Duodenal mucosa (tissue), 2 donors: ENCODE results near the gene ENTHD1.

ENCODE experiments used
- H3K27ac ChIP-seq: one replicate; pipeline ENCODE4 v1.7.0; 2013; ENCODE audit warnings: low read depth, low read length
- H3K27me3 ChIP-seq, 2 donors: one replicate each; pipeline ENCODE4 v1.7.0; 2013; ENCODE audit warnings: low read length in 2 of 2, control low read depth in 1 of 2; ENCODE audit not compliant: insufficient read depth in 2 of 2, control insufficient read depth in 1 of 2
- H3K36me3 ChIP-seq, 2 donors: one replicate each; pipeline ENCODE4 v1.7.0; 2013; ENCODE audit warnings: low read length in 2 of 2, control low read depth in 1 of 2; ENCODE audit not compliant: insufficient read depth in 2 of 2, control insufficient read depth in 1 of 2
- H3K4me1 ChIP-seq, 2 donors: one replicate each; pipeline ENCODE4 v1.7.0; 2013; ENCODE audit warnings: low read length in 2 of 2, control low read depth in 1 of 2; ENCODE audit not compliant: insufficient read depth in 2 of 2, control insufficient read depth in 1 of 2
- H3K4me3 ChIP-seq, 2 donors: one replicate each; pipeline ENCODE4 v1.7.0; 2013; ENCODE audit warnings: low read length in 2 of 2, low read depth in 1 of 2
- H3K9ac ChIP-seq, 2 donors: one replicate each; pipeline ENCODE4 v1.7.0; 2013; ENCODE audit warnings: low read length in 2 of 2, low read depth in 1 of 2
- H3K9me3 ChIP-seq, 2 donors: one replicate each; pipeline ENCODE4 v1.7.0; 2013; ENCODE audit warnings: low read length in 2 of 2, control low read depth in 1 of 2; ENCODE audit not compliant: control insufficient read depth in 1 of 2

ENTHD1 gene, protein sequence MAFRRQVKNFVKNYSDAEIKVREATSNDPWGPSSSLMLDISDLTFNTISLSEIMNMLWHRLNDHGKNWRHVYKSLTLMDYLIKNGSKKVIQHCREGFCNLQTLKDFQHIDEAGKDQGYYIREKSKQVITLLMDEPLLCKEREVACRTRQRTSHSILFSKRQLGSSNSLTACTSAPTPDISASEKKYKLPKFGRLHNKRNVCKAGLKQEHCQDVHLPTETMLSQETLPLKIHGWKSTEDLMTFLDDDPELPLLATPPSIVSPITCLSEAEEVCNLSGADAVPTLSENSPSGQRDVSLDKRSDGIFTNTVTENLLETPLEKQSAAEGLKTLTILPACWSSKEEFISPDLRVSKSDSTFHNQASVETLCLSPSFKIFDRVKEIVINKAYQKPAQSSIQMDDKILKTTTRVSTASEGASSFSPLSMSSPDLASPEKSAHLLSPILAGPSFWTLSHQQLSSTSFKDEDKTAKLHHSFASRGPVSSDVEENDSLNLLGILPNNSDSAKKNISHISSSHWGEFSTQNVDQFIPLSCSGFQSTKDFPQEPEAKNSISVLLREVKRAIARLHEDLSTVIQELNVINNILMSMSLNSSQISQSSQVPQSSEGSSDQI

DNA sequence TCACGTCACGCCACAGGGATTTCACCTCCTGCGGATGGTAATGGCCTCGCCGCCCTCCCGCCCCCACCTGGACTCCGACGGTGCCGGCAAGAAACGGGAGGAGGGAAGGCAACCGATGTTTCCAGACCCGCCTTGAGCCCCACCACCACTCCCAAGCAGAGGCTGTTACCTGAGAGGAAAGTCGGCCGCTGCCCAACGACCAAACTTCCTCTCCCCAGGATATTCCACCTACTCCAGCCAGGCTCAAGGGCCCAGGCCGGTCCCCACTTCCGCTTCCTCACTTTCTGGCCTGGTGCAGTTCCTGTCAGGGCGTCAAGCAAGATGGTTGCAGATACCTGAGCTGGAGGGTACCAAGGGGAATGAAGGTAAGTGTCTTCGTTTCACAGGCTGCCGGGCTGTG, at the start of gene ENTHD1:
Gene ENTHD1 (minus strand): TSS at position 235 of the 400 bp plus-strand sequence. CDS start 6,012 bp downstream, outside the sequence.
- no peak within 1 kb of the TSS for H3K27ac ChIP-seq
- H3K36me3 ChIP-seq: no peaks in the 10 kb centered on the region
- no peaks in the 10 kb centered on the region for H3K4me1 ChIP-seq
- no peak within 1 kb of the TSS for H3K9ac ChIP-seq
- H3K27me3 ChIP-seq: no peaks in the 10 kb centered on the region
- no peak within 1 kb of the TSS for H3K4me3 ChIP-seq
- H3K9me3 ChIP-seq: no peaks in the 10 kb centered on the region

DNA sequence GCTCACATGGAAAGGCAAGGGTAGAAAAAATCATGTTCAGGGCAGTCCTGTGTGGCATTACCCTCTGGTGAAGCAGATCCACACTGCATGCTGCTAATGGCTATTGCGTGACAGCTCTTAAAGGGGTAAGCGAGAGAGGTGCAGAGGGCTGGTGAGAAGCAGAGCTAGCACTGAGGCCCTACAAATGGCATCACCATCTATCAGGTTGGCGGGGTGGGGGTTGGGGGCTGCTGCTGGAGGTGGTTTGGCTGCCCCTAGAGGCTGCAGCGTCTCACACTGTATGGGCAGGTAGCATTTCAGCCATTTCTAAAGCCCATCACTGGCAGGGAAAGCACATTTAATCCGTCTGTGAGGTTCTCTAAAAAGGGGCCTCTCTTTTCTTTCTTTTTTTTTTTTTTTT, 49.8 kb upstream of the ENTHD1 start:
- H3K4me1 ChIP-seq: peaks cover 0 to 11% of the 10 kb centered on the region in 2 donors

DNA sequence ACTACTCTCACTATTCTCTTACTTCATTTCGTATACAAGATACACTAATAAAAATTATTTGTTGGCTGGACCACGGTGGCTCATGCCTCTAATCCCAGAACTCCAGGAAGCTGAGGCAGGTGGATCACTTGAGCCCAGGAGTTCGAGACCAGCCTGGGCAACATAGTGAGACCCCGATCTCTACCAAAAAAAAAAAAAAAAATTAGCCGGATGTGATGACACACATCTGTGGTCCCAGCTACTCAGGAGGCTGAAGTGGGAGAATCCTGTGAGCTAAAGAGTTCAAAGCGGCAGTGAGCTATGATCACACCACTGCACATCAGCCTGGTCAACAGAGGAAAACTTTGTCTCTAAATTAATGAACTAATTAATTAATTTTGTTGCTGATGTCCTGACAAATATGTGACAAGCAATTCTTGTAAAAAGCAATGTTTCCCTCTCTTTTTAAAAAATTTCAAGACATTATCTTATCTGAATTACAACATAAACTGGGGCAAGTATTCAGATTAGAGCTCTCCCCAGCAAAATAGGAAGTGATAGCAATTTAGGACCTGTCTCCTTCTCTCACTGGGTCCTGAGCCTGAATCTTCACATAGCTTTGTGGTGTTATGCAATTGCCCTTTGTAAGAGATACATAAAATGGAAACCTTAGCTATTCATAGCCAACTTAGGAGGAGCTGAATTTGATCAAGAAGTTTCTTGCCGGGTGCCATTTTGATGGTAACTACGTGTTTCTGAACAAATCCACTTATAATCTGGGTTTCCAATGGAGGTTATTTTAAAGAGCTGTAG, 49.1 kb upstream of the ENTHD1 start:
- Histone ChIP-seq H3K36me3 (no peaks in the 10 kb centered on the region), H3K9me3 (no peaks in the 10 kb centered on the region), H3K27ac (no peak overlapping the region), H3K4me1 (peaks cover 0 to 11% of the 10 kb centered on the region in 2 donors), H3K9ac (no peak overlapping the region), H3K4me3 (no peak overlapping the region), H3K27me3 (peaks cover 0 to 8% of the 10 kb centered on the region in 2 donors)

More for the DNA sequence above, 49.8 kb upstream of the ENTHD1 start:
- no peak overlapping the region for H3K4me3 ChIP-seq
- no peak overlapping the region for H3K9ac ChIP-seq
- H3K9me3 ChIP-seq: no peaks in the 10 kb centered on the region
- no peaks in the 10 kb centered on the region for H3K36me3 ChIP-seq
- no peak overlapping the region for H3K27ac ChIP-seq
- peaks cover 0 to 4% of the 10 kb centered on the region in 2 donors for H3K27me3 ChIP-seq

DNA sequence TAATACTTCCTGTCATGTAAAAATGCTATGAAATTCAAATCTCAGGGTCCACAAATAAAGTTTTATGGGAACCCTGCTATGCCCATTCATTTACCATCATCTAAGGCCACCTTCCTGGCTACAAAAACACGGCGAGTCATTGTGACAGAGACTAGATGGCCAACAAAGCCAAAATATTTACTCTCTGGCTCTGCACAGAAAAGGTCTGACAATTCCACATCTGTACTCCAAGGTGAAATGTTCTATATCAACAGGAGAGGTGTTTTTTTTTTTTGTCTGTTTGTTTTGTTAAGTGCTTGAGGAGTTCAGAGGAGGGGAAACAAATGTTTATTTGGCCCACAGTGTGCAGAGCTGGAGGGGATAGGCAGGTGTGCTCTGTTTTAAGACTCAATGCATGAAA, 48.0 kb upstream of the ENTHD1 start:
- H3K4me3 ChIP-seq: no peak overlapping the region
- no peaks in the 10 kb centered on the region for H3K9me3 ChIP-seq
- no peak overlapping the region for H3K9ac ChIP-seq
- peaks cover 3 to 8% of the 10 kb centered on the region in 2 donors for H3K27me3 ChIP-seq
- H3K36me3 ChIP-seq: no peaks in the 10 kb centered on the region
- no peak overlapping the region for H3K27ac ChIP-seq
- peaks cover 0 to under 1% of the 10 kb centered on the region in 2 donors for H3K4me1 ChIP-seq

DNA sequence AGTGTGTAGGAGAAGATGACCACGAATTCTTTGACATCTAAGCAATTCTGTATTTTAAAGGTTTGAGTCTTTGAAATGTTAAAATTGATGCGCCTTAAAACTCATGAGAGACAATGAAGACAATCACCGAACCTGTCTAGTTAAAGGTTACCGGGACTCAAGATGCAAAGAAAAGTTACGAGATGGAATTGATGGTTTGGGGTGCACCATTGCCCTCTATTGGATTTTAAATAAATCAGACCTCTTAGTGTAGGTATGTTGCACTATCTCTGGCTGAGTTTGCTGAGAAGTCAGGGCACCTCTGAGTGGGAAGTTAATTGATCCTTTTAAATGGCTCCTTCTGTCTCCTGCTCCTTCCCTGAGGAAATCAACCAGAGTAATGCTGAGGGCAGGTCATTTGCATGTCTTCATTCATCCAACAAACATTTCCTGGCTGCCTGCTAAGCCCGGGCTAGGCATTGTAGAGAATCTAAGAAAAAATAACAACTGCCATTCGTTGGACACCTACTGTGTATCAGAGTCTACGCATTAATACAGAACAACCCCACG, 47.3 kb upstream of the ENTHD1 start:
- Histone ChIP-seq H3K4me3 (no peak overlapping the region), H3K9me3 (no peaks in the 10 kb centered on the region), H3K36me3 (no peaks in the 10 kb centered on the region), H3K27ac (no peak overlapping the region), H3K4me1 (no peaks in the 10 kb centered on the region), H3K9ac (no peak overlapping the region), H3K27me3 (peaks cover 3 to 8% of the 10 kb centered on the region in 2 donors)

DNA sequence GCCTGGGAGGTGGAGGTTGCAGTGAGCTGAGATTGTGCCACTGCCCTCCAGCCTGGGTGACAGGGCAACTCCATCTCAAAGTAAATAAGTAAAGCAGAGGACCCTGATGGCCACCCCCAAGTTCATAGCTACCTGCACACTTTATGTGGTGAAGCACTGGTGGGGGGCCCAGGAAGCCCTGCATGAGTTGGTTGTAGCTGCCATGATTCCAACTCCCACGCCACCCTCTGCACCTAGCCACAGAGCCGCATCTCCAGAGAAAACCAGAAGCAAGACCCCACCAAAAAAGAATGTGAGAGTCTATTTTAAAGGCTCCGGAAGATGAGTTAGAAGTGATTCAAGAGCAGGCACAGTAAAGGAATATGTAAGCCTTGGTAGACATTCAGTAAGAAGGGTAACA, 46.3 kb upstream of the ENTHD1 start:
- Histone ChIP-seq H3K27ac (no peak overlapping the region), H3K4me3 (no peak overlapping the region), H3K27me3 (peaks cover 3 to 13% of the 10 kb centered on the region in 2 donors), H3K9me3 (no peaks in the 10 kb centered on the region), H3K4me1 (no peaks in the 10 kb centered on the region), H3K9ac (no peak overlapping the region), H3K36me3 (no peaks in the 10 kb centered on the region)

DNA sequence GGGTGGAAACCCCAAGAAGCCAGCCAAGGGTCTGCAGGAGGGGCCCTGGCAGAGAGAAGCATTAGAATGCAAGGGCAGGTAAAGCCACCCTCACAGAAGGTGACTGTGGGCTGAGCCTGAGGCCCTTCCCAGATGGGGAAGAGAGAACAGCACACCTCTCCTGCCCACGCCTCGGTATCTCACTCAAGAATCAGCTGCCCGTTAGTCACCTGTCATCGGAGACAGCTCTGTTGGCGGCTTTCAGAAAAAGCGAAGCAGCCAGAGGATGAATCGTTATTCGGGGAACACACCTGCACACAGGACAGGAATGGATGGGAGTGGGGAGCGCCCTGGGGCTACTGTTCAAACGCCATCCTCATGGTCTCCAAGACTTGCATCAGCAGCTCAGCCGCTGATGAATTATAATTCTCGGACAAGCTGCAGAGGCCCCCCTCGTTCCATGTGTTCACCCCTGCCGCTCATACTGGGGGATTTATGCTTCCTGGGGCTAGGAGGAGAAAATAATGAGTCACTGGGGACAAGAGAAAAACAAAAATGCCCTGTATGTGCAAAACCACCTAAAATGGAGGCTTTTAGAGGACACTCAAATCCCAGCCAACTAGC, 45.0 kb upstream of the ENTHD1 start:
- Histone ChIP-seq H3K36me3 (no peaks in the 10 kb centered on the region), H3K27me3 (peaks cover 3 to 13% of the 10 kb centered on the region in 2 donors), H3K9ac (no peak overlapping the region), H3K27ac (no peak overlapping the region), H3K4me3 (no peak overlapping the region), H3K4me1 (no peaks in the 10 kb centered on the region), H3K9me3 (no peaks in the 10 kb centered on the region)

DNA sequence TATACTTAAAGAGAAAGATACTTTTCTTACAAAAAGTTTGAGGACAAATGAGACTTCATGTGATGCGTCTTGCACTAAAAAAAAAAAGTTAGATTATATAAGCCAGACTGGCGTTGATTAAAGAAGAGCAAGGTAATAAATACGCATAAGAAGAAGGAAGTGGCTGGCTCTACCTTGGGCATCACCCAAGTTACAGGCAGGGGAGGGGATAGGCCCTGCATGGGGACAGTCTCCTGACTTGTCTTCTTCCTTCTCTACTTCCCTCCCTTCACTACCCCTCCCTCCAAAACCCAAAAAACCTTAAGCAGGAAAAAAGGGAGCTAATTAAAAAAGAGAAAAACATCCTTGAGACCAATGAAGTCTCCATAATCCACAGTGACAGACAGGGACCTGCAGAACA, 44.3 kb upstream of the ENTHD1 start:
- no peaks in the 10 kb centered on the region for H3K9me3 ChIP-seq
- H3K27ac ChIP-seq: no peak overlapping the region
- no peaks in the 10 kb centered on the region for H3K36me3 ChIP-seq
- H3K9ac ChIP-seq: no peak overlapping the region
- H3K4me1 ChIP-seq: no peaks in the 10 kb centered on the region
- peaks cover 3 to 13% of the 10 kb centered on the region in 2 donors for H3K27me3 ChIP-seq
- no peak overlapping the region for H3K4me3 ChIP-seq

DNA sequence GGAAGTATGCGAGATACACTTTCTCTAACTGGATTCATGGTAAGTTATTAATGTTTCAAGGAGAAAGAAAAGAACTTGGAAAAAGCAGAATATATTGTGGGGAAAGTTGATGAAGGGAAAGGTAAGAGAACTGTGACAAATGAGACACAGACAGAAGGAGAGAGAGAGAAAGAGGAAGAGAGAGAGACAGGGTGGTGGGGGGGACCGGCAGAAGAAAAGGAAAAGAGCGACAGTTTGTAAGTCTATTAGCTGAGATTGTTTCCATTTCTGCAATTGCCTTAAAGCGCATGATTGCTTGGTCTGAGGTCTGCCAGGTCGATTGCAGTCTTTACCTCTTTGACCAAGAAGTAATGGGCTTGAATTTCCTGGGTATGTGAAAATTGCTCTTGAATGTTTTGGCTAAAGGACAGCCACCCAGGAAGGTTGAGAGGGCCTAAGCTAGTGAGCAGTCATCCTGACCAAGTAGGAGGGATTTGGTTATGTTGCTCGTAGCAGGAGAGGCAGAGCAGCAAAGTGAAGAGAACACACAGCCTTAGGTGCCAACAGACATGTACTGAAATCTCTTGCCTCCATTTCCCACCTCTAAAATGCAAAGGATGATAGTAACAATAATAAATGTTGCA, 43.1 kb upstream of the ENTHD1 start:
- H3K27me3 ChIP-seq: peaks cover 3 to 13% of the 10 kb centered on the region in 2 donors
- no peak overlapping the region for H3K4me3 ChIP-seq
- no peak overlapping the region for H3K27ac ChIP-seq
- H3K36me3 ChIP-seq: no peaks in the 10 kb centered on the region
- H3K4me1 ChIP-seq: no peaks in the 10 kb centered on the region
- H3K9ac ChIP-seq: no peak overlapping the region
- H3K9me3 ChIP-seq: no peaks in the 10 kb centered on the region
